Measurements from ENCODE around the gene LRMDA. TPM values are rescaled to one million over a fixed set of nuclear protein-coding genes. Genes with fewer than 3 reads are reported as not detected.

Gene LRMDA
- total and polyA plus RNA-seq, 2 of the 13 experiments (the other 11 are each of a cell fraction or from before 2014, with no cell fraction given), result 13.4 to 22.0 TPM

DNA sequence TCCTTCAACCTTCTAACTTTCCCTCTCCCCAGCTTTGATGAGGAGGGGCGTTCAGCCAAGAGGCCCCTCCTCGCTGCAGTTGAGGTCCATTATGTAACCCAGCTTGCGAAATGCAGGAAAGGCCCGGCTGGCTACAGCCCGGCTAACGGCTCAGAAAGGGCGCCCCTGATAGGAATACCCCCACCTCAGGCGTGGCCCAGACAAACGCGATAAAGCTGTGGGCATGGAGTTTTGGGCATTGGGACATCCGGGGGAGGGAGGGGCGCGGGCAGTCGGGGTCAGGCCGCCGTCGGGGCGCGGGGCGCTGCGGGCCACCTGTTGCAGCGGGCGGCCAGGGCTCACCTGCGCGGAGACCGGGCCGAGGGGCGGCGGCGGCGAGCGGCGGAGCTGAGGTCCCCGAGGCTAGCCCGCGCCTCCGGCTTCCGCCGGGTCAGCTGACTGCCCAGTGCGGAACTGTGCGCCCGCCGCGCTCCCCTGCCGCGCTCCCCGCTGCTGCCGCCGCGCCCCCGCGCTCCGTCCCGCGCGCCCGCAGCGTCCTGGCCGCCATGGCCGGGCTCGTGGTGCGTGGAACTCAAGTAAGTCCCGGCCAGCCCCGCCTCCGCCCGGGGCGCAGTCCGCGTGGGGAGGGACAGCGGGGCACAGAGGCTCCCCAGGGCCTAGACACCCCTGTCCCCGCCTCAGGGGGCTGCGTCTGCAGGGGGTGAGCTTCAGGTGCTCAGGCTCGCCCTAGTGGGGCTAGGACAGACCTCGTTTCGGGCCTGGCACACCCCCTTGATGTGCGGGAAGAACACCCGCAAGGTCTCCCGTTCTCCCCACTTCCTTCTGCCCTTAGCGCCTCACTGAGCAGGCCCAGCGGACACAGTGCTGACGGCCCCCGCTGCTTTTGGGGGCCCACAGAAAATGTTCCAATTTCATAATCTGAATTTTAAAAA lies at the start of gene LRMDA (continued):
- TF ChIP-seq NFAT5 (CRISPR knock-in tag; IDR thresholded peaks at IDR 0.05), result 0 out of 2 replicates have a peak, but pooled peaks have one; percentile 31
- no peak for TF ChIP-seq ZHX2 (IDR thresholded peaks at IDR 0.05; ENCODE audit: low read depth)
- TF ChIP-seq ZHX2 (CRISPR knock-in tag; IDR thresholded peaks at IDR 0.05; ENCODE audit: borderline replicate concordance), result peak; percentile 66; the same call in 1 of the 2 replicates
- TF ChIP-seq, protein P1, sequence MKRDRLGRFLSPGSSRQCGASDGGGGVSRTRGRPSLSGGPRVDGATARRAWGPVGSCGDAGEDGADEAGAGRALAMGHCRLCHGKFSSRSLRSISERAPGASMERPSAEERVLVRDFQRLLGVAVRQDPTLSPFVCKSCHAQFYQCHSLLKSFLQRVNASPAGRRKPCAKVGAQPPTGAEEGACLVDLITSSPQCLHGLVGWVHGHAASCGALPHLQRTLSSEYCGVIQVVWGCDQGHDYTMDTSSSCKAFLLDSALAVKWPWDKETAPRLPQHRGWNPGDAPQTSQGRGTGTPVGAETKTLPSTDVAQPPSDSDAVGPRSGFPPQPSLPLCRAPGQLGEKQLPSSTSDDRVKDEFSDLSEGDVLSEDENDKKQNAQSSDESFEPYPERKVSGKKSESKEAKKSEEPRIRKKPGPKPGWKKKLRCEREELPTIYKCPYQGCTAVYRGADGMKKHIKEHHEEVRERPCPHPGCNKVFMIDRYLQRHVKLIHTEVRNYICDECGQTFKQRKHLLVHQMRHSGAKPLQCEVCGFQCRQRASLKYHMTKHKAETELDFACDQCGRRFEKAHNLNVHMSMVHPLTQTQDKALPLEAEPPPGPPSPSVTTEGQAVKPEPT (CRISPR knock-in tag; IDR thresholded peaks at IDR 0.05; ENCODE audit: low read depth), result no peak
- TF ChIP-seq ATF7-NPFF (CRISPR knock-in tag; IDR thresholded peaks at IDR 0.05; ENCODE audit: low read depth), result peak; percentile 18; the same call in 1 of the 2 replicates
- TF ChIP-seq CBFB (CRISPR knock-in tag; IDR thresholded peaks at IDR 0.05), result peak; percentile 21; the same call in 1 of the 2 replicates
- no peak for TF ChIP-seq ZNF180 (CRISPR knock-in tag; IDR thresholded peaks at IDR 0.05; ENCODE audit: borderline replicate concordance, low read depth)
- TF ChIP-seq, protein P2, sequence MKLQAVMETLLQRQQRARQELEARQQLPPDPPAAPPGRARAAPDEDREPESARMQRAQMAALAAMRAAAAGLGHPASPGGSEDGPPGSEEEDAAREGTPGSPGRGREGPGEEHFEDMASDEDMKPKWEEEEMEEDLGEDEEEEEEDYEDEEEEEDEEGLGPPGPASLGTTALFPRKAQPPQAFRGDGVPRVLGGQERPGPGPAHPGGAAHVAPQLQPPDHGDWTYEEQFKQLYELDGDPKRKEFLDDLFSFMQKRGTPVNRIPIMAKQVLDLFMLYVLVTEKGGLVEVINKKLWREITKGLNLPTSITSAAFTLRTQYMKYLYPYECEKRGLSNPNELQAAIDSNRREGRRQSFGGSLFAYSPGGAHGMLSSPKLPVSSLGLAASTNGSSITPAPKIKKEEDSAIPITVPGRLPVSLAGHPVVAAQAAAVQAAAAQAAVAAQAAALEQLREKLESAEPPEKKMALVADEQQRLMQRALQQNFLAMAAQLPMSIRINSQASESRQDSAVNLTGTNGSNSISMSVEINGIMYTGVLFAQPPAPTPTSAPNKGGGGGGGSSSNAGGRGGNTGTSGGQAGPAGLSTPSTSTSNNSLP (IDR thresholded peaks at IDR 0.05; ENCODE audit: low read depth, low read length), result no peak
- no peak for TF ChIP-seq ATF1 (CRISPR knock-in tag; IDR thresholded peaks at IDR 0.05)
- no peak; the same call in 1 of the 2 replicates for TF ChIP-seq MEIS2 (CRISPR knock-in tag; IDR thresholded peaks at IDR 0.05)
- TF ChIP-seq ZFY (CRISPR knock-in tag; IDR thresholded peaks at IDR 0.05), result peak; percentile 76; the same call in 1 of the 2 replicates
- peak; percentile 100 for TF ChIP-seq RELA (CRISPR knock-in tag; IDR thresholded peaks at IDR 0.05)
- TF ChIP-seq ZZZ3 (CRISPR knock-in tag; IDR thresholded peaks at IDR 0.05; ENCODE audit: borderline replicate concordance), result no peak

Data from HepG2 (cell line).